ENCODE measurements around the gene PADI1. TPM values are rescaled to one million over a fixed set of nuclear protein-coding genes. Genes with fewer than 3 reads are reported as not detected.

The PADI1 gene
- total RNA-seq, 2 experiments from 2014 or later: not detected

GRCh38 chr1:17243274-17243673 lies 38.3 kb downstream of the PADI1 start:
- Mint-ChIP-seq H3K27me3 (no peaks in the 10 kb centered on the region), H3K27ac (no peak overlapping the region), H3K4me1 (ENCODE audit: low read depth) (no peaks in the 10 kb centered on the region), H3K9me3 (no peaks in the 10 kb centered on the region), H3K36me3 (ENCODE audit: low read depth) (no peaks in the 10 kb centered on the region), H3K4me3 (no peak overlapping the region)
- DNase-seq: no peak
- ATAC-seq: no peak
- intact Hi-C loops (cut with micrococcal nuclease): no loop called here
- ChIA-PET POLR2A (no interaction called here), CTCF (interaction anchor here (4.5 kb wide), 1 partner anchor 118 kb away, joined by 30 read pairs; no protein-coding TSS in a partner anchor)
- no peak for TF ChIP-seq CTCF (IDR thresholded peaks at IDR 0.05)

- Mint-ChIP-seq H3K36me3 (ENCODE audit: low read depth) (no peaks in the 10 kb centered on the region), H3K9me3 (no peaks in the 10 kb centered on the region), H3K27ac (no peak overlapping the region), H3K4me1 (ENCODE audit: low read depth) (no peaks in the 10 kb centered on the region), H3K4me3 (no peak overlapping the region), H3K27me3 (no peaks in the 10 kb centered on the region)
- ChIA-PET POLR2A (interaction anchor here (1.2 kb wide), 1 partner anchor 17 kb away, joined by 3 read pairs; no protein-coding TSS in a partner anchor), CTCF (interaction anchor here (1.7 to 3.0 kb wide), 3 partner anchors 8 to 120 kb away, joined by 6 to 19 read pairs (median 18); no protein-coding TSS in a partner anchor)
- ATAC-seq: no peak
- DNase-seq: no peak
- intact Hi-C loops (cut with micrococcal nuclease): no loop called here
- TF ChIP-seq CTCF (IDR thresholded peaks at IDR 0.05): no peak
These were observed 40.2 kb downstream of the PADI1 start for GRCh38 chr1:17244821-17245740.

GRCh38 chr1:17245816-17246325 lies 40.9 kb downstream of the PADI1 start:
- Mint-ChIP-seq H3K4me3 (no peak overlapping the region), H3K9me3 (no peaks in the 10 kb centered on the region), H3K27ac (no peak overlapping the region), H3K36me3 (ENCODE audit: low read depth) (no peaks in the 10 kb centered on the region), H3K27me3 (peaks cover 1% of the 10 kb centered on the region), H3K4me1 (ENCODE audit: low read depth) (no peaks in the 10 kb centered on the region)
- CTCF ChIA-PET: interaction anchor here (1.7 to 3.0 kb wide), 3 partner anchors 9 to 120 kb away, joined by 6 to 19 read pairs (median 18); no protein-coding TSS in a partner anchor
- DNase-seq (no peak), ATAC-seq (no peak)
- intact Hi-C loops (cut with micrococcal nuclease): no loop called here
- POLR2A ChIA-PET: interaction anchor here (1.2 kb wide), 1 partner anchor 16 kb away, joined by 3 read pairs; no protein-coding TSS in a partner anchor
- no peak for TF ChIP-seq CTCF (IDR thresholded peaks at IDR 0.05)

GRCh38 chr1:17246971-17247370 lies 42.0 kb downstream of the PADI1 start:
- Mint-ChIP-seq H3K4me1 (ENCODE audit: low read depth) (no peaks in the 10 kb centered on the region), H3K9me3 (no peaks in the 10 kb centered on the region), H3K4me3 (no peak overlapping the region), H3K27ac (no peak overlapping the region), H3K27me3 (peaks cover 3% of the 10 kb centered on the region), H3K36me3 (ENCODE audit: low read depth) (no peaks in the 10 kb centered on the region)
- ChIA-PET POLR2A (interaction anchor here (1.0 kb wide), 1 partner anchor 192 kb away, joined by 5 read pairs; no protein-coding TSS in a partner anchor), CTCF (interaction anchor here (0.9 to 3.0 kb wide), 3 partner anchors 10 to 122 kb away, joined by 3 to 19 read pairs (median 18); no protein-coding TSS in a partner anchor)
- no peak for ATAC-seq
- DNase-seq: no peak
- intact Hi-C loops (cut with micrococcal nuclease): no loop called here
- no peak for TF ChIP-seq CTCF (IDR thresholded peaks at IDR 0.05)

Data from activated CD8-positive, alpha-beta T cell treated with anti-CD3 and anti-CD28 coated beads for 36 hours (primary cell).